OCI-LY1 (cell line): ENCODE results near the gene ATP8A1.
A peak's percentile ranks its signal among the peaks of the same experiment; 100 is the strongest.

Experiments
- H2AFZ ChIP-seq: fragments of 200-600 bp; sonication (generic), shearing (Covaris generic); 2 replicates; pipeline ENCODE4 v1.6.0; 2014; ENCODE audit warnings: antibody characterized with exemption, mild to moderate bottlenecking, low read length
- H3F3A ChIP-seq: fragments of 200-600 bp; sonication (generic), shearing (Covaris generic); 2 replicates; pipeline ENCODE4 v1.6.0; 2014; ENCODE audit warnings: mild to moderate bottlenecking, antibody characterized with exemption, low read length, moderate library complexity; ENCODE audit not compliant: insufficient read depth
- H3K27ac ChIP-seq: fragments of 200-600 bp; sonication (generic); 2 replicates; pipeline ENCODE4 v1.5.1; 2014; ENCODE audit warnings: low read length, mixed run types, mild to moderate bottlenecking, low read depth; ENCODE audit not compliant: poor library complexity, severe bottlenecking
- H3K27me3 ChIP-seq: fragments of 200-600 bp; sonication (generic); 2 replicates; pipeline ENCODE4 v1.6.0; 2014; ENCODE audit warnings: antibody characterized with exemption, mild to moderate bottlenecking, low read length, moderate library complexity; ENCODE audit not compliant: insufficient read depth
- H3K36me3 ChIP-seq: fragments of 200-600 bp; sonication (generic); 2 replicates; pipeline ENCODE4 v1.6.1; 2014; ENCODE audit warnings: mild to moderate bottlenecking, antibody characterized with exemption, low read length, moderate library complexity, mixed read lengths; ENCODE audit not compliant: insufficient read depth
- H3K4me1 ChIP-seq: fragments of 200-600 bp; sonication (generic); 2 replicates; pipeline ENCODE4 v1.5.1; 2014; ENCODE audit warnings: mild to moderate bottlenecking, low read length, moderate library complexity; ENCODE audit not compliant: insufficient read depth, severe bottlenecking
- H3K4me2 ChIP-seq: fragments of 200-600 bp; sonication (generic), shearing (Covaris generic); 2 replicates; pipeline ENCODE4 v1.6.1; 2014; ENCODE audit warnings: low read length
- H3K4me3 ChIP-seq: fragments of 200-600 bp; sonication (generic); 2 replicates; pipeline ENCODE4 v1.5.1; 2014; ENCODE audit warnings: low read length, low read depth, mild to moderate bottlenecking, mixed read lengths; ENCODE audit not compliant: poor library complexity, severe bottlenecking
- H3K79me2 ChIP-seq: fragments of 200-600 bp; shearing (Covaris generic); 2 replicates; pipeline ENCODE4 v1.6.1; 2016; ENCODE audit warnings: mixed run types, low read length, mixed read lengths; ENCODE audit not compliant: insufficient read depth
- H3K9ac ChIP-seq: fragments of 200-600 bp; sonication (generic), shearing (Covaris generic); 2 replicates; pipeline ENCODE4 v1.6.1; 2014; ENCODE audit warnings: mild to moderate bottlenecking, low read length, mixed read lengths
- H3K9me2 ChIP-seq: fragments of 200-600 bp; sonication (generic), shearing (Covaris generic); 2 replicates; pipeline ENCODE4 v1.6.1; 2014; ENCODE audit warnings: low read depth, mild to moderate bottlenecking, low read length, mixed read lengths
- H3K9me3 ChIP-seq: fragments of 200-600 bp; shearing (Covaris generic); 2 replicates; pipeline ENCODE4 v1.6.1; 2014; ENCODE audit warnings: low read length, mixed read lengths
- H4K20me1 ChIP-seq: fragments of 200-600 bp; sonication (generic), shearing (Covaris generic); 2 replicates; pipeline ENCODE4 v1.6.0; 2016; ENCODE audit warnings: mild to moderate bottlenecking, low read length; ENCODE audit not compliant: insufficient read depth
- CTCF ChIP-seq: fragments of 200-600 bp; sonication (generic), shearing (Covaris generic); IDR thresholded peaks from 2 replicates; pipeline ENCODE4 v1.5.1; 2017; ENCODE audit warnings: mild to moderate bottlenecking, antibody characterized with exemption, low read length, moderate library complexity, mixed read lengths
- EZH2 ChIP-seq: fragments of 200-600 bp; sonication (generic), shearing (Covaris generic); IDR thresholded peaks from 2 replicates; pipeline ENCODE4 v1.8.0; 2017; ENCODE audit warnings: borderline replicate concordance, mixed run types, mild to moderate bottlenecking, antibody characterized with exemption, low read length, moderate library complexity, mixed read lengths

The ATP8A1 gene

GRCh38 chr4:42392436-42392835 lies 264.5 kb downstream of the ATP8A1 start:
- no peaks in the 10 kb centered on the region for H4K20me1 ChIP-seq
- TF ChIP-seq CTCF (no peak), EZH2 (no peak)
- no peaks in the 10 kb centered on the region for H3K9me3 ChIP-seq
- no peak overlapping the region for H2AFZ ChIP-seq
- H3F3A ChIP-seq, result no peaks in the 10 kb centered on the region
- no peak overlapping the region for H3K4me3 ChIP-seq
- no peak overlapping the region for H3K9ac ChIP-seq
- H3K4me2 ChIP-seq, result no peak overlapping the region
- no peaks in the 10 kb centered on the region for H3K36me3 ChIP-seq
- no peaks in the 10 kb centered on the region for H3K9me2 ChIP-seq
- no peaks in the 10 kb centered on the region for H3K27me3 ChIP-seq
- no peaks in the 10 kb centered on the region for H3K79me2 ChIP-seq
- no peak overlapping the region for H3K27ac ChIP-seq
- peaks cover 26% of the 10 kb centered on the region for H3K4me1 ChIP-seq

DNA sequence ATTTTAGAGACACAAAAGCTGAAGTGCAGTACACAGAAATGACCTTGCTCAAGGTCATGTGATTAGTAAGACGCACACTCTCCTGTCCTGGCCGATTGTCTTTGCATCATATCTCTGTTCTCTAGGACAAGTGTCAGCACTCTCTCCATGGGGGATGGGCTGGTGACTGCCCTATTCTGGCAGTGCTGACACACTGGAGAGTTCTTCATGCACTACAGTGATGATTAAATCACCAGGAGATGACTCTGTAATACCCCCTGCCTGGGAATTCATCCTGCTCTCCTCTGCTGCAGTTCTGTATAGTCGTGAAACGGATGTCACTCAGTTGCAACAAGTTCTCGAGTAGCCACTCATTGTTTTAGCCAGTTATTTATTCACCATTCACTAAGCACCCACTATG lies 264.9 kb downstream of the ATP8A1 start:
- H3K27ac ChIP-seq, result no peak overlapping the region
- no peaks in the 10 kb centered on the region for H4K20me1 ChIP-seq
- no peaks in the 10 kb centered on the region for H3K9me2 ChIP-seq
- H3F3A ChIP-seq, result no peaks in the 10 kb centered on the region
- no peaks in the 10 kb centered on the region for H3K27me3 ChIP-seq
- peaks cover 22% of the 10 kb centered on the region for H3K4me1 ChIP-seq
- H3K79me2 ChIP-seq, result no peaks in the 10 kb centered on the region
- no peak overlapping the region for H3K4me3 ChIP-seq
- H2AFZ ChIP-seq, result no peak overlapping the region
- H3K9ac ChIP-seq, result no peak overlapping the region
- H3K36me3 ChIP-seq, result no peaks in the 10 kb centered on the region
- H3K4me2 ChIP-seq, result no peak overlapping the region
- H3K9me3 ChIP-seq, result no peaks in the 10 kb centered on the region
- TF ChIP-seq EZH2 (no peak), CTCF (no peak)

DNA sequence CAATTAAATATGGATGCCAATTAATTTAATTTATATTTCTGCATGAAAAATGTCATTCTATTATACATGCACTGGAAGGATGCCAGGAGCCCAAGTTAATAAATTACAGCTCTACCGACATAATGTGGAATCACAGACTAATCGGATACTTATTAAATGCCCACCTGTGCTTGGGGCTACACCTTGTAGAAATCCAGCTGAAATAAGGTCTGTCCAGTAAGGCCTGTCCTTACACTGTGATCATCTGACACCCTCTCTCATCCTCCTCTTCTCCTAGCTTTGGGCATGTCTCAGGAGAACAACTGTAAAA lies 265.6 kb downstream of the ATP8A1 start:
- Histone ChIP-seq H3K36me3 (no peaks in the 10 kb centered on the region), H3K27ac (no peak overlapping the region), H3K27me3 (no peaks in the 10 kb centered on the region), H2AFZ (no peak overlapping the region; the same call in 1 of the 2 replicates), H3K79me2 (no peaks in the 10 kb centered on the region), H3K9me2 (no peaks in the 10 kb centered on the region), H4K20me1 (no peaks in the 10 kb centered on the region), H3K4me1 (peaks cover 15% of the 10 kb centered on the region), H3K4me2 (peak overlapping the region; percentile 43; the same call in 1 of the 2 replicates), H3K4me3 (no peak overlapping the region), H3K9ac (no peak overlapping the region), H3K9me3 (no peaks in the 10 kb centered on the region), H3F3A (no peaks in the 10 kb centered on the region)
- TF ChIP-seq CTCF (no peak), EZH2 (no peak)
